Endothelial cell of umbilical vein (primary cell): Measurements from ENCODE around the gene CHMP2B.

Experiments used
- CTCF ChIP-seq, 2 donors: IDR thresholded peaks; 1 replicate in 1 of 2; 2 replicates in 1 of 2; pipeline ENCODE4 v1.5.1; 2011; ENCODE audit warnings: low read length in 2 of 2, mild to moderate bottlenecking in 2 of 2, moderate library complexity in 2 of 2, control low read depth in 1 of 2, inconsistent platforms in 1 of 2, low read depth in 1 of 2; ENCODE audit not compliant: insufficient read depth in 1 of 2; ENCODE audit errors: extremely low read depth in 1 of 2
- EZH2 ChIP-seq: IDR thresholded peaks from 2 replicates; pipeline ENCODE4 v1.6.1; 2012; ENCODE audit warnings: borderline replicate concordance, low read depth, mild to moderate bottlenecking, moderate library complexity, low read length, inconsistent platforms; ENCODE audit not compliant: severe bottlenecking
- FOS ChIP-seq: IDR thresholded peaks from 2 replicates; pipeline ENCODE4 v1.6.1; 2011; ENCODE audit warnings: mild to moderate bottlenecking, low read length, moderate library complexity, borderline replicate concordance; ENCODE audit not compliant: insufficient read depth
- GATA2 ChIP-seq: IDR thresholded peaks from 2 replicates; pipeline ENCODE4 v1.7.0; 2011; ENCODE audit warnings: low read depth, mild to moderate bottlenecking, moderate library complexity, mixed read lengths, low read length; ENCODE audit not compliant: insufficient read length, insufficient read depth
- MAX ChIP-seq: IDR thresholded peaks from 2 replicates; pipeline ENCODE4 v1.6.1; 2011; ENCODE audit not compliant: insufficient read depth, insufficient read length
- MYC ChIP-seq: IDR thresholded peaks from one replicate; pipeline ENCODE4 v1.6.1; 2011; ENCODE audit warnings: mild to moderate bottlenecking, low read depth, low read length
- POLR2A ChIP-seq: IDR thresholded peaks from 2 replicates; pipeline ENCODE4 v1.6.1; 2012; ENCODE audit warnings: low read depth, mild to moderate bottlenecking, control low read depth, low read length
- POLR2AphosphoS5 ChIP-seq: IDR thresholded peaks from 2 replicates; pipeline ENCODE4 v1.6.1; 2012; ENCODE audit warnings: low read depth, mild to moderate bottlenecking, control low read depth, low read length, moderate library complexity; ENCODE audit not compliant: insufficient read depth

- TF ChIP-seq POLR2A = no peak
- no peak for TF ChIP-seq CTCF (IDR thresholded peaks at IDR 0.05; ENCODE audit: extremely low read depth in 1 of 2, insufficient read depth in 1 of 2, low read depth in 1 of 2, low read length in 2 of 2)
- no peak for TF ChIP-seq MAX
- TF ChIP-seq EZH2 = no peak
- no peak for TF ChIP-seq FOS
- TF ChIP-seq MYC = no peak
- TF ChIP-seq GATA2 = no peak
- no peak for TF ChIP-seq POLR2AphosphoS5
These were observed 35.9 kb upstream of the CHMP2B start for GRCh38 chr3:87191175-87191574.
